ENCODE results near the gene MAP2. TPM values are rescaled to one million over a fixed set of nuclear protein-coding genes. Genes with fewer than 3 reads are reported as not detected.

MAP2 gene
- total RNA-seq, 1 donor from 2014 or later: 15.5 TPM

DNA sequence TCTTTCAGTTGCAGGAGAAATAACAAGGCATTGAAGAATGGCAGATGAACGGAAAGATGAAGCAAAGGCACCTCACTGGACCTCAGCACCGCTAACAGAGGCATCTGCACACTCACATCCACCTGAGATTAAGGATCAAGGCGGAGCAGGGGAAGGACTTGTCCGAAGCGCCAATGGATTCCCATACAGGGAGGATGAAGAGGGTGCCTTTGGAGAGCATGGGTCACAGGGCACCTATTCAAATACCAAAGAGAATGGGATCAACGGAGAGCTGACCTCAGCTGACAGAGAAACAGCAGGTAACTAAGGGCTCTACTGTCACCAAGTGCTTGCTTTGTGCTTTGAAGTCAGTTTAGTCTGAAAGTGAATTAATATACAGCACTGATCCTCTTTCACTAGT lies 229.3 kb downstream of the MAP2 start:
- no peaks in the 10 kb centered on the region for H3K36me3 ChIP-seq
- no peak for DNase-seq (ENCODE audit: extremely low spot score in 2 of 2)
- no peak overlapping the region for H3K27ac ChIP-seq
- intact Hi-C loops (cut with DNase I): no loop called here
- H3K4me1 ChIP-seq: no peaks in the 10 kb centered on the region
- no peak overlapping the region for H3K4me3 ChIP-seq
- no peaks in the 10 kb centered on the region for H3K27me3 ChIP-seq
- TF ChIP-seq, protein P1, sequence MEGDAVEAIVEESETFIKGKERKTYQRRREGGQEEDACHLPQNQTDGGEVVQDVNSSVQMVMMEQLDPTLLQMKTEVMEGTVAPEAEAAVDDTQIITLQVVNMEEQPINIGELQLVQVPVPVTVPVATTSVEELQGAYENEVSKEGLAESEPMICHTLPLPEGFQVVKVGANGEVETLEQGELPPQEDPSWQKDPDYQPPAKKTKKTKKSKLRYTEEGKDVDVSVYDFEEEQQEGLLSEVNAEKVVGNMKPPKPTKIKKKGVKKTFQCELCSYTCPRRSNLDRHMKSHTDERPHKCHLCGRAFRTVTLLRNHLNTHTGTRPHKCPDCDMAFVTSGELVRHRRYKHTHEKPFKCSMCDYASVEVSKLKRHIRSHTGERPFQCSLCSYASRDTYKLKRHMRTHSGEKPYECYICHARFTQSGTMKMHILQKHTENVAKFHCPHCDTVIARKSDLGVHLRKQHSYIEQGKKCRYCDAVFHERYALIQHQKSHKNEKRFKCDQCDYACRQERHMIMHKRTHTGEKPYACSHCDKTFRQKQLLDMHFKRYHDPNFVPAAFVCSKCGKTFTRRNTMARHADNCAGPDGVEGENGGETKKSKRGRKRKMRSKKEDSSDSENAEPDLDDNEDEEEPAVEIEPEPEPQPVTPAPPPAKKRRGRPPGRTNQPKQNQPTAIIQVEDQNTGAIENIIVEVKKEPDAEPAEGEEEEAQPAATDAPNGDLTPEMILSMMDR (IDR thresholded peaks at IDR 0.05): no peak
- TF ChIP-seq POLR2A (IDR thresholded peaks at IDR 0.05) (no peak), POLR2AphosphoS5 (IDR thresholded peaks at IDR 0.05; ENCODE audit: insufficient read depth in 1 of 2, low read depth in 1 of 2) (no peak)
- no peaks in the 10 kb centered on the region for H3K9me3 ChIP-seq

DNA sequence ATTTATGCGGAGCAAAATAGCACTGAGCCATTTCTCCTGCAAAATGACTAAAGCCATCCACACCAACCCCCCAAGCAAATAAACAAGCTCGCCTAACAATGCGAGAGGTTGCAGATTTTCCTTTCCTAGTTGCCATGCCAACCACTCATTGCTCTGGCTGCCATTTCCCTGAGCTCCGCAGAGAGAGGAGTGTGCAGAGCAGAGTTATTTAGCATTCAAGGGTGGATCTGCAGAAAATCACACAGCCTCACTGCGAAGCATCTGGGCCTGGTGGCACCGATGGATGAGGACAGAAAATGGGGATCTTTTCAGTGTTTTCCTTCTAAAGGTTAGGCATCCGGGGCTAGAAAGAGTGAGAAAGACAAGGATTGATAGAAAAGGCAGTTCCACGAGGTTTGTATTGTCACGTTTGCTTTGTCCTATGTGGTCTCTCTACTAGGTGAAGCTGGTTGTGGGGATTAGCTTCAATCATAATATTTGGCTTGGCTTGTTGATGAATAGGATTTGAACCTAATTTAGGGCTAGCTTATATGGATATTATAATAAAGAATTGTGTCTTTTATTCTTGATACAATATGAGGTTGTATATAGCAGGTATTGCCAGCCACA lies 237.5 kb downstream of the MAP2 start:
- H3K36me3 ChIP-seq: no peaks in the 10 kb centered on the region
- H3K9me3 ChIP-seq: no peaks in the 10 kb centered on the region
- H3K4me1 ChIP-seq: no peaks in the 10 kb centered on the region
- TF ChIP-seq POLR2A (IDR thresholded peaks at IDR 0.05) (no peak), POLR2AphosphoS5 (IDR thresholded peaks at IDR 0.05; ENCODE audit: insufficient read depth in 1 of 2, low read depth in 1 of 2) (no peak)
- TF ChIP-seq, protein P1 (IDR thresholded peaks at IDR 0.05): no peak
- DNase-seq (ENCODE audit: extremely low spot score in 2 of 2): no peak
- no peak overlapping the region for H3K4me3 ChIP-seq
- H3K27ac ChIP-seq: no peak overlapping the region
- H3K27me3 ChIP-seq: no peaks in the 10 kb centered on the region
- intact Hi-C loops (cut with DNase I): no loop called here

- intact Hi-C loops (cut with DNase I): no loop called here
- no peak for DNase-seq (ENCODE audit: extremely low spot score in 2 of 2)
- no peaks in the 10 kb centered on the region for H3K4me1 ChIP-seq
- H3K4me3 ChIP-seq: no peak overlapping the region
- no peak overlapping the region for H3K27ac ChIP-seq
- H3K27me3 ChIP-seq: no peaks in the 10 kb centered on the region
- no peaks in the 10 kb centered on the region for H3K9me3 ChIP-seq
- no peaks in the 10 kb centered on the region for H3K36me3 ChIP-seq
- no peak for TF ChIP-seq POLR2A (IDR thresholded peaks at IDR 0.05)
- TF ChIP-seq POLR2AphosphoS5 (IDR thresholded peaks at IDR 0.05; ENCODE audit: insufficient read depth in 1 of 2, low read depth in 1 of 2): no peak
- TF ChIP-seq, protein P1 (IDR thresholded peaks at IDR 0.05): no peak
These were observed 238.2 kb downstream of the MAP2 start for GRCh38 chr2:209662021-209662420.

DNA sequence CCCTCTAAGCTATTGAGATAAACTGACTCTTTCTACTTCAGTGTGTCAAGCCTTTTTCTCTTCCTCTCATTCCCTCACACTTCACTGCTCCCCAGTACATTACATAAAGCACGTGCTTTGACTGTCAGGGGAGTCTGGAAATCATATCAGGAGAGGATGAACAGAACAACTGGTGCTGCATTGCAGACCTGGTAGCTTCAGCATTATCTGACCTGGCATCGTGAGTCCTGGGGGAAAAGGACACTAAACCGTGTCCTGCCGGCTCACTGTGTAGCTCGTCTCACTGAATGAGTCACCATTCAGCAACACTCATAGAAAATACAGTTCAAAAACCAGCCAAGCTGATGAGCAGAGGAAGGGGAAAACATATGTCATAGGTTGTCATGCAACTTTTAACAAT lies 239.3 kb downstream of the MAP2 start:
- Histone ChIP-seq H3K4me3 (no peak overlapping the region), H3K4me1 (no peaks in the 10 kb centered on the region), H3K27me3 (no peaks in the 10 kb centered on the region), H3K36me3 (no peaks in the 10 kb centered on the region), H3K9me3 (no peaks in the 10 kb centered on the region), H3K27ac (no peak overlapping the region)
- no peak for TF ChIP-seq POLR2AphosphoS5 (IDR thresholded peaks at IDR 0.05; ENCODE audit: insufficient read depth in 1 of 2, low read depth in 1 of 2)
- TF ChIP-seq, protein P1 (IDR thresholded peaks at IDR 0.05): no peak
- TF ChIP-seq POLR2A (IDR thresholded peaks at IDR 0.05): no peak
- DNase-seq (ENCODE audit: extremely low spot score in 2 of 2): no peak
- intact Hi-C loops (cut with DNase I): no loop called here

DNA sequence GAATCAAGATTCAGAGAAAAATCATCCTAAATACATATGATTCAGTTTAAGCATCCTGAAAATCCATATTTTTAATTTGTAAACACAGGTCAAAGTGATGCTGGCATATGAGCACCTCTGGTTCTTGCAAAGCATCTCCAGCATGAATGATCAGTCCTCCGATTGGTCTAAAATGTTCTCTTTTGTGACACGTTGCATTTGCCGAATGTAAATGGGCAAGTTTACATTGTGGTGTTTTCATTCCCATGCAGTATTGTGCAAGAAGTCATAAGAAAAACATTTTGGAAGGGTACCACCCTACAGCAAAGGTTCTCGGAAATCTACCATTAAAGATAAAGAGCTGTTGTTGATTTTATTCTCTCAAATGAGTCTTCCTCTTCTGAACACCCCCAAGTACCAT lies 239.8 kb downstream of the MAP2 start:
- TF ChIP-seq POLR2AphosphoS5 (IDR thresholded peaks at IDR 0.05; ENCODE audit: insufficient read depth in 1 of 2, low read depth in 1 of 2): no peak
- no peak for TF ChIP-seq POLR2A (IDR thresholded peaks at IDR 0.05)
- TF ChIP-seq, protein P1 (IDR thresholded peaks at IDR 0.05): no peak
- Histone ChIP-seq H3K4me1 (no peaks in the 10 kb centered on the region), H3K9me3 (no peaks in the 10 kb centered on the region), H3K27me3 (no peaks in the 10 kb centered on the region), H3K27ac (no peak overlapping the region), H3K36me3 (no peaks in the 10 kb centered on the region), H3K4me3 (no peak overlapping the region)
- no peak for DNase-seq (ENCODE audit: extremely low spot score in 2 of 2)
- intact Hi-C loops (cut with DNase I): no loop called here
